GM18519 (cell line): Measurements from ENCODE around the gene BBLN.

ENCODE experiments used
- ATAC-seq: cut with Tn5 transposase; IDR thresholded peaks from one replicate; pipeline ENCODE4 v1.9.1; 2021; ENCODE audit warnings: mild to moderate bottlenecking, moderate library complexity; ENCODE audit not compliant: unreplicated experiment, low FRiP score

BBLN gene

GRCh38 chr9:128144239-128145181, 15.6 kb upstream of the BBLN start:
- ATAC-seq: no peak

GRCh38 chr9:128145536-128145935, 14.5 kb upstream of the BBLN start:
- ATAC-seq: no peak

- no peak for ATAC-seq
These were observed 14.1 kb upstream of the BBLN start for GRCh38 chr9:128145951-128146351.

- no peak for ATAC-seq
These were observed 13.4 kb upstream of the BBLN start for GRCh38 chr9:128146591-128147120.

- ATAC-seq: no peak
These were observed 11.5 kb upstream of the BBLN start for GRCh38 chr9:128148509-128149000.

- no peak for ATAC-seq
These were observed 10.9 kb upstream of the BBLN start, which contains the start of gene LCN2 for GRCh38 chr9:128149001-128149701. Gene LCN2 (plus strand): TSS chr9:128149453. CDS start chr9:128149526, 73 bp downstream.

GRCh38 chr9:128149951-128150593, 10.0 kb upstream of the BBLN start:
- ATAC-seq: no peak

- no peak for ATAC-seq
These were observed 9.3 kb upstream of the BBLN start for GRCh38 chr9:128150594-128151308.

- no peak for ATAC-seq
These were observed 8.5 kb upstream of the BBLN start for GRCh38 chr9:128151309-128152132.

- no peak for ATAC-seq
These were observed 7.7 kb upstream of the BBLN start for GRCh38 chr9:128152133-128153059.

GRCh38 chr9:128153060-128153946, 6.8 kb upstream of the BBLN start:
- no peak for ATAC-seq

GRCh38 chr9:128153947-128154695, 5.9 kb upstream of the BBLN start:
- ATAC-seq: no peak

GRCh38 chr9:128155736-128156500, 4.1 kb upstream of the BBLN start:
- no peak for ATAC-seq

GRCh38 chr9:128159522-128159783, 612 bp upstream of the BBLN start:
- no peak for ATAC-seq

- peak; percentile 4 for ATAC-seq
These were observed 530 bp downstream of the BBLN start for GRCh38 chr9:128160603-128160987.
